Measurements from ENCODE around the gene PSMD12.
"Not testable (repeated sequence)": the region's sequence is repeated elsewhere in the genome, so short reads cannot be mapped to it uniquely, and the experiment has no call there.

The PSMD12 gene

DNA sequence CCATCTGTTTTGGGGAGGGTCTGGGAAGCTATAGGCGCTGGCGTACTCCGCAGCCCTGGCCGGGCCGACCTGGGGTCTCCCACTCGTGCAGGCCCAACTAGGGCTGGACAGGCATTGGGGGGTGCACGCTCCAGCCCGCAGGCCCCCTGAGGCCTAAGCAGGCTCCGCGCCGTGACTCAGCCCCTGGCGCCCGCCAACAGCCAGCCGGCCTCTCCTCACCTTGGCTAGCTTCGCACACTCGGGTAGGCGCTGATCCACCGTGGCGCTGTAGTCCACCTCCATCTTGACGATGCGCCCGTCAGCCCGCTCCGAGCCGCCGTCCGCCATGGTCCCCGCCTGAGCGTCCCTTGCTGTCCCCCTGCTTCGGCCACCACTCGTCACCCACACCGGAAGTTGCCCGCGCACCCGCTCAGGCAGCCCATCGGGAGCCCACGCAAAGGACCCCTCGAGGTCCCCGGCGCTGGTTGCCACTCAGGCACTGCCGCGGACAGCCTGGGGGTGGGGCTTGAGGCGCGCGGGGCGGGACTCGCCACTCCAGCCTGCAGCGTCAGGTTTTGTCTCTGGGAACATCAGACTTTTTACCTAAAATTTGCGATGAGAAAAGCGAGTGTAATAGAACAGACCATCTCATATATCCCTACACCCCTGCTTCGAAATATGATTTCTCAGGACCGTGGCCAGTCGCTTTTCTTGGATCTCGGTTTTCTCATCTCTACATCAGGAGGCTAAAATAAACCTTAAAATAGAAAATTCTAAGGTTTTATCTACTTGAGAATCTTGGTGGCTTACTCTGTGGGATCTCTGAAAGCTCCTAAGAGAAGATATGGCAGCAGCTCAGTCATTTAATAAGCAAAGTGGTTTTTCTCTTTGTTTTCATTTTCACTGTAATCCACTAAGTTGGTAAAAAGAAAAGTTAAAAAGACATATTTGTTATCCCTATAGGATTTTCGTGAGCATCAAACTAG, at the start of gene PSMD12:
Gene PSMD12, minus strand, starts transcription at position 385 of the 965 bp plus-strand sequence. Its CDS starts 58 bp downstream, at position 327.
- peak; percentile 81 for DNase-seq (ENCODE audit: low read depth)

GRCh38 chr17:67415291-67415690, 48.9 kb upstream of the PSMD12 start:
- no peak for DNase-seq (ENCODE audit: low read depth)

GRCh38 chr17:67414559-67414958, 48.2 kb upstream of the PSMD12 start:
- no peak for DNase-seq (ENCODE audit: low read depth)

DNA sequence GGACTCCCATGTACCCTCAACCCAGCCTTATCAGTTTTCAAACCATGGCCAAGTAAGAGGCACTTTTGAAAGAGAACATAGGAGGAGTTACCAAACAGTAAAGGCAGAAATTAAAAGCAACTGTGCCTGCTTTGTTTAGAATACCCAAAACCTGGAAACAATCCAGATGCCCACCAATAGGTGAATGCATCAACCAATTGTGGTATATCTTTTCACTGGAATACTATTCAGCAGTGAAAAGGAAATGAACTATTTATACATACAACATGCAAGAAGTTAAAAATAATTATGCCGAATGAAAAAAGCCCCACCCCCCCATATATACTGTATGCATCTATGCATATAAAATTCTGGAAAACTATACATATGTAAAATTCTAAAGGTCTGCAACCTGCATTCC, 47.8 kb upstream of the PSMD12 start:
- no peak for DNase-seq (ENCODE audit: low read depth)

- no peak for DNase-seq (ENCODE audit: low read depth)
Observed at GRCh38 chr17:67413388-67413787, 47.0 kb upstream of the PSMD12 start.

DNA sequence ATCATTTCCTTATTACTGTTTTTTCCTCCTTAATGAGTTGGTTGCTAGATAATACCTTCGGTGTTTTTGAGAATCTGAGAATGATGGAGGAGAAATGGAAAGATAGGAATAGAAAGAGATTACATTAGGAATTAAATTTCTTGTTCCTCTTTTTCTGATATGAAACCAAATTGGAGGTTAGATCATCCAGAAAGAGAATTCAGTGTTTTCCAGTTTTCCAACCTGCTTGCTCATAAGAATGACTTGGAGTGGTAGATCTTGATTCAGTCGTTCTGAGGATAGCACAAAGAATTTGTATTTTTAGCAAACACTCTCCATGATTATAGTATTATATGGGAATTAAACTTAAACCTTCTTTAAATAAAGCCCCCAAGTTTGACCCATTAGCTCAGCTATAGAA, 46.6 kb upstream of the PSMD12 start:
- DNase-seq (ENCODE audit: low read depth), result no peak

DNA sequence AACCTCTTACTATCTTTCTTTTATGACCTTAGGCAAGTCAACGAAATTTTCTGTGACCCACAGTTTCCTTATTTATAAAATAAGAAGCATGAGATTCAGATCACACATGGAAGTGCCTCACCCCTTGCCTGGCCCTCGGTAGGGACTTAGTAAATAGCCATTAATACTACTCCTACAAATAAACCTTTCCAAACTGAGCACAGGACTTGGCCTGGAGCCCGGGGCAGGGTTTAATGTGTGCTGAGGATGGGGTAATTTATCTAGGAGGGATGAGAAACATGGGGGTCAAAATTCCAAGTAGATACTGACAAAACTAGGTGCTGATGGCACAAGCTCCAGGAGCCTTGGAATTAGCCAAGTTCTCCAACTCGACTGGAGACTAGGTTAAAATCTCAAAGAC, 45.7 kb upstream of the PSMD12 start:
- DNase-seq (ENCODE audit: low read depth), result no peak

- no peak for DNase-seq (ENCODE audit: low read depth)
Observed at GRCh38 chr17:67411397-67411796, 45.0 kb upstream of the PSMD12 start.

DNA sequence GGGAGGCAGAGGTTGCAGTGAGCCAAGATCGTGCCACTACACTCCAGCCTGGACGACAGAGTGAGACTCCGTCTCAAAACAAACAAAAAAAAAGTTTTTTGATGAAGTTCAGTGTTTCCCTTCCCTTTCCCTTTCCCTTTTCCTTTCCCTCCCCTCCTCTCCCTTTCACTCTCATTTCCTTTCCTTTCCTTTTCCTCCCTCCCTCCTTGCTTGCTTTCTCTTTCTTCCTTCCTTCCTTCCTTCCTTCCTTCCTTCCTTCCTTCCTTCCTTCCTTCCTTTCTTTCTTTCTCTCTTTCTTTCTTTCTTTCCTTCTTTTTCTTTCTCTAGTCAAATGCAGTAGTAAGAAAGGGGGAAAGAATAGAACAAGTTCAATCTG, 42.1 kb upstream of the PSMD12 start:
- not testable (repeated sequence) for DNase-seq (ENCODE audit: low read depth)

- DNase-seq (ENCODE audit: low read depth), result no peak
Observed at GRCh38 chr17:67403483-67403882, 37.1 kb upstream of the PSMD12 start.

- no peak for DNase-seq (ENCODE audit: low read depth)
Observed at GRCh38 chr17:67403065-67403464, 36.7 kb upstream of the PSMD12 start.

GRCh38 chr17:67401598-67402504, 35.5 kb upstream of the PSMD12 start:
- no peak for DNase-seq (ENCODE audit: low read depth)

GRCh38 chr17:67401106-67401505, 34.7 kb upstream of the PSMD12 start:
- no peak for DNase-seq (ENCODE audit: low read depth)

- DNase-seq (ENCODE audit: low read depth), result no peak
Observed at GRCh38 chr17:67400193-67400592, 33.8 kb upstream of the PSMD12 start.

DNA sequence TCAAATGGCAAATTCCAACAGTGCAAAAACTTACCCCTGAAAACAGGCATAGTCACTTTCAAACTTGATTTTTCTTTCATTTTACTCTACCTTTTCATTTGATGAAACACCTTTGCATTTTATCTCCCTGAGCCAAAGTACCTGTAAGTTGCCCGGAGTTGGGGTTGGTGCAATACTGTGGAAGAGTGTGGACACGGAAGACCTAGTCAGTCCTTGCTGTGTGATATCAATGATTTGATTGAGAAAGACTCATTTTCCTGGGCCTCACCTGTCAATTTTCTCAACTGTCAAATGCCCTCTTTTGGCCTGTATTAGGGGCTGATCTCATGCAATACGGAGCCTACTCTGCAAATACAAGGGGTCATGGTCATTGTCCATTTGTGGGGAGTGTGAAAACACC, 33.3 kb upstream of the PSMD12 start:
- DNase-seq (ENCODE audit: low read depth), result no peak

DNA sequence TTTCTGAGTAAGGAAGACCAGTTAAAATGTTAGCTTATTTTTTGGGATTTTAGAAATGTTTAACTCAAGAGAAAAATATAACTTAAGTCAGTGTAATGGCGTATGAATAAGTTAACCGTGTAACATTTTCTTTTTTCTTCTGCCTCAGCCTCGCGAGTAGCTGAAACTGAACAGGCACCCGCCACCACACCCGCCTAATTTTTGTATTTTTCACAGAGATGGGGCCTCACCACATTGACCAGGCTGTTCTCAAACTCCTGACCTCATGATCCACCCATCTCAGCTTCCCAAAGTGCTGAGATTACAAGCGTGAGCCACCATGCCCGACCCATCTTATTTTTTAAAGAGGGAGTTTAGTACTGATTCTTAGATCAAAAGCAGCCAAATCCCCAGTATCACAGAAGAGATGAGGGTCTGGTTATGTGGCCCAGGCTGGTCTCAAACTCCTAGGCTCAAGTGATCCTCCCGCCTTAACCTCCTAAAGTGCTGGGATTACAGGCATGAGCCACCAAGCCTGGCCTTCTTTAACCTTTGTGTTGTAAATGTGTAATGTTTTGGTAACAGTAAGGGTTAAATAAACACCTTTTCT, 27.5 kb upstream of the PSMD12 start:
- no peak for DNase-seq (ENCODE audit: low read depth)

DNA sequence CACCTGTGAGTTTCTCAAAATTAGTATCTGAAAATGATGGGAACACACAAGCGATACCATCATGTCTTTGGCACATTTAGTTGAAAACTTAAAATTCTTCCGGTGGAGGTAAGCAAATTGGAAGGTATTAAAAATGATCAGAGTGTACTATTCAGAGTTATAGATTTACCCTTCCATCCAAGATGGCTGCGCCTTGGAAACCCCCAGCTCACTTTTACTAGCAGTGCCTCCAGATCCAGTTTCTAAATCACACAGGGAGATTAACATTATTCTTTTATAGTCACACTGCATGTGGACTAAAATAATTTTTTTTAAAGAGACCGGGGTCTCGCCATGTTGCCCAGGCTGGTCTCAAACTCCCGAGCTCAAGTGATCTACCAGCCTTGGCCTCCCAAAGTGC, 25.7 kb upstream of the PSMD12 start:
- DNase-seq (ENCODE audit: low read depth), result no peak

- peak; percentile 87 for DNase-seq (ENCODE audit: low read depth)
Observed at GRCh38 chr17:67390646-67391361, 24.4 kb upstream of the PSMD12 start.

GRCh38 chr17:67390006-67390645, 23.7 kb upstream of the PSMD12 start:
- DNase-seq (ENCODE audit: low read depth), result no peak

DNA sequence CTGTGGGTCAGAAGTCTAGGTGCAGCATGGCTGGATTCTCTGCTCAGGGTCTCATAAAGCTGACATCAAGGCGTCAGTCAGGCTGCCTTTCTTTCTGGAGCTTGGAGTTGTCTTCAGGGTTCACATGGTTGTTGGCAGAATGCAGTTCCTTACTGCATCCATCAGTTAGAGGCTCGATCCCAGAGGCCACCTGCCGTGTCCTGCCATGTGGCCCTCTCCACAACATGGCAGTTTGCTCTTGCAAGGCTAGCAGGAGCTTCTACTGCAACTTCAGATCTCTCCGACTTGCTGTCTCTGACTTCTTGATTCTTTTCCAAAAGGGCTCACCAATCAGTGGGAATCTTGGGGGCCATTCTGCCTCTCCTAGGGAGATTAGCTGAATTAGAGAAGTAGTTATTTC, 22.6 kb upstream of the PSMD12 start:
- DNase-seq (ENCODE audit: low read depth), result no peak

DNA sequence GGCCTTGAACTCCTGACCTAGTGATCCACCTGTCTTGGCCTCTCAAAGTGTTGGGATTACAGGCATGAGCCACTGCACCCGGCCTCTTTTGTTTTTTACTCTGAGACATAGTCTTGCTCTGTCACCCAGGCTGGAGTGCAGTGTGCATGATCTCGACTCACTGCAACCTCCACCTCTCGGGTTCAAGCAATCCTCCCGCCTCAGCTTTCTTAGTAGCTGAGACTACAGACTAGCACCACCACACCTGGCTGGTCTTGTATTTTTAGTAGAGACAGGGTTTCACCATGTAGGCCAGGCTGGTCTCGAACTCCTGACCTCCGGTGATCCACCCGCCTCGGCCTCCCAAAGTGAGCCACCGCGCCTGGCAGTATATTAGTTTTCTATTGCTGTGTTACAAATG, 22.2 kb upstream of the PSMD12 start:
- not testable (repeated sequence) for DNase-seq (ENCODE audit: low read depth)

All from GM04504 (cell line).